A172 (cell line): ENCODE results near the gene RAB23. TPM values are rescaled to one million over a fixed set of nuclear protein-coding genes. Genes with fewer than 3 reads are reported as not detected.

Experiments
- DNase-seq: peaks from one replicate; pipeline ENCODE4 v3.0.0-alpha.2; 2015; ENCODE audit warnings: low spot score
- total RNA-seq: library from RNA; depleted of rRNA; stranded (reverse); fragments of >200 nt; shearing (Covaris generic); gene quantifications from 2 replicates; pipeline ENCODE4 v1.2.3, GENCODE V29; 2014; rRNA removed

The RAB23 gene
- total RNA-seq, 1 experiment from 2014 or later, result 28.7 TPM

DNA sequence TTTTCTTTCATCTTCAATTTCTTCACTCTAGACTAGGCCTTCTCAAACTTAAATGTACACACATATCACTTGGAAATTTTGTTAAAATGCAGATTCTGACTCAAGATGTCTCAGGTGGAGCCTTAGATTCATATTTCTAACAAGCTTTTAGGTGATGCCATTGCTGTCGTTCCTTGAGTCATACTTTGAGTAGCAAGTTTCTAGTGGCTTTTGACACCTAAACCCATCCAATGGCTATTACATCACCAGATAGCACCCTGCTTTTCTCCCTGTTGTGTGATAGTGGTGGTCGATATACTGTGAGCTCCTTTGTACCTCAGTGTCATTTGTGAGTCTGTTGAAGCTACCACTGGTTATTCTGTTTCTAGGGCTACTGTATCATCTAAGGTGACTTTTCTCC is 84.8 kb downstream of the RAB23 start:
- DNase-seq, result no peak

Other genes starting within 250 kb of the RAB23 start
- gene KIAA1586, start 175.6 kb downstream of the RAB23 start, total RNA-seq, result 17.0 and 19.1 TPM in 2 replicates
- 27.7 and 33.2 TPM in 2 replicates for gene ZNF451, start 132.1 kb downstream of the RAB23 start, total RNA-seq
- 22.6 and 23.1 TPM in 2 replicates for gene BAG2, start 50.0 kb downstream of the RAB23 start, total RNA-seq
- gene PRIM2, start 95.3 kb upstream of the RAB23 start, total RNA-seq, result 52.2 and 62.8 TPM in 2 replicates